Measurements from ENCODE around the gene NLRC3. TPM values are rescaled to one million over a fixed set of nuclear protein-coding genes. Genes with fewer than 3 reads are reported as not detected.

Gene NLRC3
- total RNA-seq, 4 donors from 2014 or later = 0.70 to 4.0 (median 1.8) TPM

GRCh38 chr16:3548445-3548844 lies 28.8 kb downstream of the NLRC3 start:
- no peaks in the 10 kb centered on the region for H3K9me3 ChIP-seq
- DNase-seq = no peak
- WGBS, 2 donors = 18 to 31% methylated on average over 4 to 7 of the region's 10 CpGs
- no peak for TF ChIP-seq POLR2A (IDR thresholded peaks at IDR 0.05)
- TF ChIP-seq CTCF (IDR thresholded peaks at IDR 0.05) = no peak
- no peak overlapping the region for H3K4me3 ChIP-seq
- H3K27ac ChIP-seq = no peak overlapping the region
- no peaks in the 10 kb centered on the region for H3K36me3 ChIP-seq
- intact Hi-C loops (cut with DNase I) = no loop called here
- H3K4me1 ChIP-seq = peaks cover 0 to 9% (median 0%) of the 10 kb centered on the region in 3 donors
- H3K27me3 ChIP-seq = no peaks in the 10 kb centered on the region

- H3K36me3 ChIP-seq = no peaks in the 10 kb centered on the region
- WGBS, 2 donors = 81 to 85% methylated on average over 15 of the region's 15 CpGs
- no peak for DNase-seq
- TF ChIP-seq POLR2A (IDR thresholded peaks at IDR 0.05) (no peak), CTCF (IDR thresholded peaks at IDR 0.05) (no peak)
- H3K27me3 ChIP-seq = no peaks in the 10 kb centered on the region
- no peaks in the 10 kb centered on the region for H3K9me3 ChIP-seq
- intact Hi-C loops (cut with DNase I) = no loop called here
- peaks cover 0 to 6% (median 0%) of the 10 kb centered on the region in 3 donors for H3K4me1 ChIP-seq
- H3K4me3 ChIP-seq = no peak overlapping the region
- no peak overlapping the region for H3K27ac ChIP-seq
Measured at GRCh38 chr16:3546986-3547682, 30.1 kb downstream of the NLRC3 start.

- intact Hi-C loops (cut with DNase I) = no loop called here
- Histone ChIP-seq H3K36me3 (peaks cover 0 to 36% (median 0%) of the 10 kb centered on the region in 3 donors), H3K4me1 (no peaks in the 10 kb centered on the region), H3K9me3 (no peaks in the 10 kb centered on the region), H3K27me3 (no peaks in the 10 kb centered on the region), H3K27ac (no peak overlapping the region), H3K4me3 (no peak overlapping the region)
- WGBS, 2 donors = 78 to 79% methylated on average over 4 to 5 of the region's 6 CpGs
- TF ChIP-seq POLR2A (IDR thresholded peaks at IDR 0.05) = no peak
- no peak for TF ChIP-seq CTCF (IDR thresholded peaks at IDR 0.05)
- no peak for DNase-seq
Measured at GRCh38 chr16:3542601-3543373, 34.4 kb downstream of the NLRC3 start.

GRCh38 chr16:3541527-3542155 lies 35.6 kb downstream of the NLRC3 start:
- intact Hi-C loops (cut with DNase I) = no loop called here
- Histone ChIP-seq H3K9me3 (no peaks in the 10 kb centered on the region), H3K27me3 (no peaks in the 10 kb centered on the region), H3K27ac (no peak overlapping the region), H3K36me3 (peaks cover 0 to 40% (median 4%) of the 10 kb centered on the region in 3 donors), H3K4me3 (no peak overlapping the region), H3K4me1 (peaks cover 0 to 9% (median 0%) of the 10 kb centered on the region in 3 donors)
- 81 to 86% methylated on average over 7 to 9 of the region's 13 CpGs for WGBS, 2 donors
- DNase-seq = no peak
- TF ChIP-seq CTCF (IDR thresholded peaks at IDR 0.05) = no peak
- TF ChIP-seq POLR2A (IDR thresholded peaks at IDR 0.05) = no peak

GRCh38 chr16:3538222-3538621 lies 39.0 kb downstream of the NLRC3 start:
- H3K36me3 ChIP-seq = peaks cover 0 to 72% (median 4%) of the 10 kb centered on the region in 3 donors
- no peaks in the 10 kb centered on the region for H3K9me3 ChIP-seq
- WGBS, 2 donors = 85 to 91% methylated on average over 4 of the region's 4 CpGs
- TF ChIP-seq POLR2A (IDR thresholded peaks at IDR 0.05) (no peak), CTCF (IDR thresholded peaks at IDR 0.05) (no peak)
- no peak overlapping the region for H3K4me3 ChIP-seq
- no peak overlapping the region for H3K27ac ChIP-seq
- peaks cover 0 to 19% (median 0%) of the 10 kb centered on the region in 3 donors for H3K4me1 ChIP-seq
- intact Hi-C loops (cut with DNase I) = no loop called here
- DNase-seq = no peak
- H3K27me3 ChIP-seq = no peaks in the 10 kb centered on the region

All from esophagus squamous epithelium (tissue), 5 donors.